HL-60 (cell line): ENCODE measurements around the gene SEMA7A.

Source experiments
- DNase-seq, 2 experiments: peaks; one replicate each; pipeline ENCODE4 v3.0.0-alpha.2; 2010 to 2020; ENCODE audit warnings: low read depth in 1 of 2, low spot score in 1 of 2
- H3K27ac ChIP-seq: fragments of 250-450 bp; sonication (Bioruptor Pico); replicated peaks from 2 replicates; pipeline ENCODE4 v1.5.1; 2020; ENCODE audit warnings: mild to moderate bottlenecking, moderate library complexity
- H3K27me3 ChIP-seq: fragments of 250-450 bp; sonication (Bioruptor Pico); 2 replicates; pipeline ENCODE4 v1.5.1; 2021; ENCODE audit warnings: mild to moderate bottlenecking, moderate library complexity; ENCODE audit not compliant: insufficient read depth, poor library complexity, severe bottlenecking
- H3K4me3 ChIP-seq: replicated peaks from 2 replicates; pipeline ENCODE4 v1.5.1; 2011; ENCODE audit warnings: mild to moderate bottlenecking, control low read depth, low read length; ENCODE audit not compliant: insufficient read depth
- CTCF ChIP-seq: IDR thresholded peaks from one replicate; pipeline ENCODE4 v1.5.1; 2011; ENCODE audit warnings: low read length, control low read depth, inconsistent platforms; ENCODE audit not compliant: insufficient read depth
- GABPA ChIP-seq: IDR thresholded peaks from 2 replicates; pipeline ENCODE4 v1.6.1; 2012; ENCODE audit warnings: low read depth
- POLR2AphosphoS5 ChIP-seq: IDR thresholded peaks from 2 replicates; pipeline ENCODE4 v1.6.1; 2012; ENCODE audit warnings: low read depth
- REST ChIP-seq: IDR thresholded peaks from 2 replicates; pipeline ENCODE4 v1.6.1; 2012; ENCODE audit warnings: low read depth; ENCODE audit not compliant: insufficient replicate concordance
- SPI1 ChIP-seq: IDR thresholded peaks from 2 replicates; pipeline ENCODE4 v1.6.1; 2012; ENCODE audit warnings: low read depth, mild to moderate bottlenecking, borderline replicate concordance

The SEMA7A gene

GRCh38 chr15:74412159-74412558 is 21.6 kb downstream of the SEMA7A start:
- no peak for DNase-seq
- Histone ChIP-seq H3K27me3 (no peaks in the 10 kb centered on the region), H3K4me3 (no peak overlapping the region), H3K27ac (no peak overlapping the region)
- TF ChIP-seq REST (no peak), POLR2AphosphoS5 (no peak), SPI1 (no peak), GABPA (no peak), CTCF (no peak)

DNA sequence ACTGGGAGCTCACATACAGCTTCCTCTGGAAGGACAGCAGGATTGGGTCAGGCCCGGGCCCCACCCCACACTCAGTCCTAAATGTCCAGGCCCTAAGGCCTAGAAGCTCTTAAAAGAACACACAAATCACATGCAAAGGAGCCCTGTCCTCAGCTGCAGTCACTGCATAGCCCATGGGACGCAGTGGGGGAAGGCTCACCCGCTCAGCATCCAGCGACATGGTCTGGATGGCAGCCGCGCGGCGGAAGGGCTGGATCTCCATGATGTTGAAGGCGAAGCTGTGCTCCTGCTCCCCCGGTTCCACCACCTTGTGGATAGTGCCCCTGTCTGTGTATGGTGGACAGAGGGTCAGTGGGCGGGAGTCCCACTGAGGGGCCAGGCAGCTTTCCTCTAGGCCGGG is 22.1 kb downstream of the SEMA7A start:
- H3K27me3 ChIP-seq = no peaks in the 10 kb centered on the region
- DNase-seq = no peak
- H3K4me3 ChIP-seq = no peak overlapping the region
- no peak overlapping the region for H3K27ac ChIP-seq
- TF ChIP-seq CTCF (no peak), POLR2AphosphoS5 (no peak), SPI1 (no peak), REST (no peak), GABPA (no peak)

GRCh38 chr15:74410502-74410901 is 23.3 kb downstream of the SEMA7A start:
- TF ChIP-seq SPI1 (no peak), REST (no peak), POLR2AphosphoS5 (no peak), CTCF (no peak), GABPA (no peak)
- Histone ChIP-seq H3K27me3 (no peaks in the 10 kb centered on the region), H3K27ac (no peak overlapping the region), H3K4me3 (no peak overlapping the region)
- no peak for DNase-seq
